ENCODE data around the gene CXCL1.

The CXCL1 gene

GRCh38 chr4:73917081-73917501 is 47.9 kb downstream of the CXCL1 start:
- no peak for DNase-seq (ENCODE audit: low read depth)

DNA sequence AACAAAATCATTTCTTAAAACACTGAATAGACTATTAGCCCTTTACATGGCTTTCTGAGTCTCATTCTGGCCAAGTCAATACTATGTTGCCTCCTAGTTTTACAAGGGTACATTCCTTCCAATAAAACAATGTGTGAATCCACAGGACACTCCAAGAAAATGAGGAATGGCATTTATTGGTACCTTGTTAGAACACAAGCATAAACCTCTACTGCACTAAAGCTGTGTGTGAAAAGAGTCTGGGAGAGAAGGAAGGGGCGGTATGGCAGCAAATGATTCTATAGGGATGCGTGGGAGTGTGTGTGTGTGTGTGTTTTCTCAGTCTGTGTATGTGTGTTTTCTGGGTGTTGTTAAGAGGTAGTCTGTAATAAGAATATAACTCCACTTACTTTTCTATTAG is 48.9 kb downstream of the CXCL1 start:
- DNase-seq (ENCODE audit: low read depth), result no peak

DNA sequence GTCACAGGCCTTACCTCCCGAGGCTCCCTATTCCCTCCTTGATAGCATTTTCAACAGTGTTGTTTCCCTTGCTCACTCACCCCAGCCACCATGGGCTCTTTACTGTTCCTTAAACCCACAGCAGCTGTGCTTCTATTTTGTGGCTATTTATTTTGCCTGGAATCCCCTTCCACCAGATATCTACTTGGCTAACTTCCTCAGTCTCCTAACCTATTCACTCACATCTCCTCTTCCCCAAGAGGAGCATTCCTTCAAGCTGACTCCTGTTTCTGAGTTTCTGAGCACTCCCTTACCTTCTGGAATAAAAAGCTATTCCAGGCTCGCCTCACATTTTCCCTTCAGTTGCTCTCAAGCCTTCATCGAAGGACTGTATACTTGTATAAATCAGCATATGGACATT is 50.5 kb downstream of the CXCL1 start:
- no peak for DNase-seq (ENCODE audit: low read depth)
